Measurements from ENCODE around the gene NR6A1. TPM values are rescaled to one million over a fixed set of nuclear protein-coding genes. Genes with fewer than 3 reads are reported as not detected.

NR6A1 gene
- total RNA-seq, 2 experiments from 2014 or later: 0.82 to 1.1 TPM

GRCh38 chr9:124478354-124478753, 292.8 kb downstream of the NR6A1 start:
- no peak for DNase-seq
- Mint-ChIP-seq H3K9me3 (ENCODE audit: low read depth) (no peaks in the 10 kb centered on the region), H3K36me3 (ENCODE audit: low read depth) (no peaks in the 10 kb centered on the region), H3K27ac (no peak overlapping the region), H3K27me3 (peaks cover 18% of the 10 kb centered on the region), H3K4me1 (no peaks in the 10 kb centered on the region), H3K4me3 (no peak overlapping the region)
- ChIA-PET CTCF (no interaction called here), POLR2A (no interaction called here)
- intact Hi-C loops (cut with DNase I, micrococcal nuclease): no loop called here
- no peak for ATAC-seq

GRCh38 chr9:124477648-124478285, 293.3 kb downstream of the NR6A1 start:
- intact Hi-C loops (cut with DNase I, micrococcal nuclease): no loop called here
- DNase-seq (no peak), ATAC-seq (peak; percentile 21)
- Mint-ChIP-seq H3K9me3 (ENCODE audit: low read depth) (no peaks in the 10 kb centered on the region), H3K27me3 (peaks cover 16% of the 10 kb centered on the region), H3K4me3 (no peak overlapping the region), H3K4me1 (no peaks in the 10 kb centered on the region), H3K27ac (no peak overlapping the region), H3K36me3 (ENCODE audit: low read depth) (no peaks in the 10 kb centered on the region)
- POLR2A ChIA-PET: no interaction called here
- CTCF ChIA-PET: no interaction called here

DNA sequence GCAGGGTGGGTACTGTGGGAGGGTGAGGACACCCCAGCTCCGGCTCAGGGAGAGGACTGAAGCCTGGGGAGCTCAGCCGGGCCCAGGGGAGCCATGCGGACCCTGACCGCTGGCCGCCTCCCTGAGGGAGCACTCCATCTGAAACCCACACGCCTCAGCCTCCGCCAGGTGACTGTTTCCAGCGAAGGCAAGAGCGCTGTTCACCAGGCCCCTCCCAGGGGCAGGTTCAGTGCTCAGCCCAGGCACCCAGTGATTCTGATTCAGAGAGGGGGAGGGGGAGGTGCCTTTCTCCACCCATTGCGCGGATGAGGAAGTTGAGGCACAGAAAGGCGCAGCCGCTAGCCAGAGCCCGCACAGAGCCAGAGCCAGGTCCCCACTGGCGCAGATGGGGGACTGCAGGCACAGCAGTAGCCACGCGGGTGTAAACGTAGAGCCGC, 293.9 kb downstream of the NR6A1 start:
- H3K4me1 Mint-ChIP-seq: no peaks in the 10 kb centered on the region
- peak; percentile 43 for ATAC-seq
- CTCF ChIA-PET: no interaction called here

GRCh38 chr9:124475868-124476690, 295.0 kb downstream of the NR6A1 start:
- H3K4me1 Mint-ChIP-seq: no peaks in the 10 kb centered on the region
- POLR2A ChIA-PET: interaction anchor here (0.7 kb wide), 1 partner anchor 454 kb away, joined by 3 read pairs; no protein-coding TSS in a partner anchor
- H3K9me3 Mint-ChIP-seq (ENCODE audit: low read depth): no peaks in the 10 kb centered on the region
- no peak overlapping the region for H3K4me3 Mint-ChIP-seq
- no peak for ATAC-seq
- no peak for DNase-seq
- CTCF ChIA-PET: no interaction called here
- H3K27ac Mint-ChIP-seq: no peak overlapping the region
- peaks cover 16% of the 10 kb centered on the region for H3K27me3 Mint-ChIP-seq
- no peaks in the 10 kb centered on the region for H3K36me3 Mint-ChIP-seq (ENCODE audit: low read depth)
- intact Hi-C loops (cut with DNase I, micrococcal nuclease): no loop called here

More for the DNA sequence above, 293.9 kb downstream of the NR6A1 start:
- no peak overlapping the region for H3K4me3 Mint-ChIP-seq
- no peaks in the 10 kb centered on the region for H3K36me3 Mint-ChIP-seq (ENCODE audit: low read depth)
- H3K27me3 Mint-ChIP-seq: peaks cover 16% of the 10 kb centered on the region
- POLR2A ChIA-PET: no interaction called here
- intact Hi-C loops (cut with DNase I, micrococcal nuclease): no loop called here
- DNase-seq: peak; percentile 22
- no peaks in the 10 kb centered on the region for H3K9me3 Mint-ChIP-seq (ENCODE audit: low read depth)
- H3K27ac Mint-ChIP-seq: no peak overlapping the region

GRCh38 chr9:124475158-124475867, 295.8 kb downstream of the NR6A1 start:
- CTCF ChIA-PET: no interaction called here

DNA sequence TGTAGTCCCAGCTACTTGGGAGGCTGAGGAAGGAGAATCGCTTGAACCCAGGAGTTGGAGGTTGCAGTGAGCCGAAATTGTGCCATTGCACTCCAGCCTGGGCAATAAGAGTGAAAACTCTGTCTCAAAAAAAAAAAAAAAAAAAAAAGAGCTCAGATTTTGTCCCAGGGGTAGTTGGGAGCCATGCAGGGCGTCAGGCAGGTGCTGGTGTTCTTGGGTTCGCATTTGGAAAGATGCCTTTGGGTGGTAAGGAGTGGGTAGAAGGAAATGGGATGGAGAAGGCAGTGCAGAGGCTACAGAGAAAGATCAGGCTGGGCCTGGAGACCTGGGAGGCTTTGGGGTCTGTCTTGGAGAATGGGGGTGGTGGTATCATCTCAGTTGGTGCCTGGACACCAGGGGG, 297.0 kb downstream of the NR6A1 start:
- ChIA-PET POLR2A (no interaction called here), CTCF (no interaction called here)
- peaks cover 14% of the 10 kb centered on the region for H3K27me3 Mint-ChIP-seq
- no peak for DNase-seq
- intact Hi-C loops (cut with DNase I, micrococcal nuclease): no loop called here
- H3K27ac Mint-ChIP-seq: no peak overlapping the region
- H3K4me3 Mint-ChIP-seq: no peak overlapping the region
- H3K36me3 Mint-ChIP-seq (ENCODE audit: low read depth): no peaks in the 10 kb centered on the region
- H3K4me1 Mint-ChIP-seq: no peaks in the 10 kb centered on the region
- ATAC-seq: no peak
- H3K9me3 Mint-ChIP-seq (ENCODE audit: low read depth): no peaks in the 10 kb centered on the region

More at GRCh38 chr9:124475158-124475867, 295.8 kb downstream of the NR6A1 start:
- no peak for ATAC-seq
- Mint-ChIP-seq H3K27me3 (peaks cover 16% of the 10 kb centered on the region), H3K27ac (no peak overlapping the region), H3K4me1 (no peaks in the 10 kb centered on the region), H3K9me3 (ENCODE audit: low read depth) (no peaks in the 10 kb centered on the region), H3K4me3 (no peak overlapping the region), H3K36me3 (ENCODE audit: low read depth) (no peaks in the 10 kb centered on the region)
- DNase-seq: peak; percentile 26
- intact Hi-C loops (cut with DNase I, micrococcal nuclease): no loop called here
- POLR2A ChIA-PET: interaction anchor here (0.7 kb wide), 1 partner anchor 453 kb away, joined by 3 read pairs; no protein-coding TSS in a partner anchor

DNA sequence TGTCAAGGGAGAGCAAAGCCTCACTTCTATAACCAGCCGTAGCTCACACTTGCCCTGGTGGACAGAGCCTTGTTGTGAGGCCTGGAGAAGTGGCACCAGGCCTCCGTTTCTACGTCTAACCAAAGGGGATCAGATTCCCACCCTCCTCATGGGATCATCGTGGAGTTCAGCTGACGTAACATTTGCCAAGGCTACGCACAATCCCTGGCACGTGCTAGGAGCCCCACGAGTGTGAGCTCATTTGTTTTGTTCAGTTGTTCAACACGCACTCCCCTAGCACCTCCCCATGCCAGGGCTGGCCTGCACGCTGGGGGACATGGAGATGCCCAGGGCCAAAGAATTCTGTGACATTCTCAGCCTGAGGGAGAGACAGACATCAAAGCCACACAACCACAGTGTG, 297.8 kb downstream of the NR6A1 start:
- no peaks in the 10 kb centered on the region for H3K36me3 Mint-ChIP-seq (ENCODE audit: low read depth)
- H3K9me3 Mint-ChIP-seq (ENCODE audit: low read depth): no peaks in the 10 kb centered on the region
- no peak overlapping the region for H3K4me3 Mint-ChIP-seq
- ATAC-seq: no peak
- no peak overlapping the region for H3K27ac Mint-ChIP-seq
- ChIA-PET POLR2A (no interaction called here), CTCF (no interaction called here)
- intact Hi-C loops (cut with DNase I, micrococcal nuclease): no loop called here
- H3K4me1 Mint-ChIP-seq: no peaks in the 10 kb centered on the region
- peaks cover 8% of the 10 kb centered on the region for H3K27me3 Mint-ChIP-seq
- no peak for DNase-seq

- POLR2A ChIA-PET: no interaction called here
- DNase-seq: no peak
- no peaks in the 10 kb centered on the region for H3K4me1 Mint-ChIP-seq
These were observed 298.3 kb downstream of the NR6A1 start for GRCh38 chr9:124472770-124473169.

GRCh38 chr9:124471761-124472160, 299.4 kb downstream of the NR6A1 start:
- POLR2A ChIA-PET: no interaction called here
- CTCF ChIA-PET: no interaction called here
- intact Hi-C loops (cut with DNase I, micrococcal nuclease): no loop called here
- DNase-seq (no peak), ATAC-seq (no peak)
- no peaks in the 10 kb centered on the region for H3K9me3 Mint-ChIP-seq (ENCODE audit: low read depth)
- H3K36me3 Mint-ChIP-seq (ENCODE audit: low read depth): no peaks in the 10 kb centered on the region
- H3K27ac Mint-ChIP-seq: no peak overlapping the region
- H3K4me1 Mint-ChIP-seq: no peaks in the 10 kb centered on the region
- no peak overlapping the region for H3K4me3 Mint-ChIP-seq
- peaks cover 7% of the 10 kb centered on the region for H3K27me3 Mint-ChIP-seq

More at GRCh38 chr9:124472770-124473169, 298.3 kb downstream of the NR6A1 start:
- peaks cover 7% of the 10 kb centered on the region for H3K27me3 Mint-ChIP-seq
- H3K36me3 Mint-ChIP-seq (ENCODE audit: low read depth): no peaks in the 10 kb centered on the region
- no peaks in the 10 kb centered on the region for H3K9me3 Mint-ChIP-seq (ENCODE audit: low read depth)
- no peak overlapping the region for H3K27ac Mint-ChIP-seq
- intact Hi-C loops (cut with DNase I, micrococcal nuclease): no loop called here
- H3K4me3 Mint-ChIP-seq: no peak overlapping the region
- CTCF ChIA-PET: no interaction called here
- no peak for ATAC-seq

DNA sequence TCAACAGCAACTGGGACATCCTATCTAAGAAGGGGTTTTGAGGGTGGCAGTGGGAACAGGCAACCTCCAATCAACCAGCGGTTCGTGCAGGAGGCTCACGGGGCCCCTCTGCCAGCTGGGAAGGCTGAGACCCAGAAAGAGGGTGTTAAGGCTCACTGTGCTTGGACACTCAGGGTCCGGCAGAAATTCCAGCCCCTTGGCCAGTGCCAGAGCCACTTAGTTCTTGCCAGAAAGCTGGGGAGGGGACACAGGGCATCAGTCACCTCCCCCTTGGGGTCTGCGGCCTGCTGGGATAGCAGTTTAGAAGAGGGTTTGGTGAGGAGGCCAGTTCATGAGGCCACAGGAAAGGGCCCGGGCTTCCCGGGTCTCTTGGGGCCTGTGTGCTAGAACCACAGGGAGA, 300.4 kb downstream of the NR6A1 start:
- Mint-ChIP-seq H3K36me3 (ENCODE audit: low read depth) (no peaks in the 10 kb centered on the region), H3K9me3 (ENCODE audit: low read depth) (no peaks in the 10 kb centered on the region), H3K4me1 (no peaks in the 10 kb centered on the region), H3K4me3 (no peak overlapping the region), H3K27me3 (peaks cover 4% of the 10 kb centered on the region), H3K27ac (no peak overlapping the region)
- CTCF ChIA-PET: interaction anchor here (0.7 kb wide), 1 partner anchor 66 kb away, joined by 3 read pairs; no protein-coding TSS in a partner anchor
- ATAC-seq: no peak
- POLR2A ChIA-PET: no interaction called here
- DNase-seq: no peak
- intact Hi-C loops (cut with DNase I, micrococcal nuclease): no loop called here

GRCh38 chr9:124470306-124470705, 300.8 kb downstream of the NR6A1 start:
- H3K36me3 Mint-ChIP-seq (ENCODE audit: low read depth): no peaks in the 10 kb centered on the region
- no peaks in the 10 kb centered on the region for H3K9me3 Mint-ChIP-seq (ENCODE audit: low read depth)
- H3K4me3 Mint-ChIP-seq: no peak overlapping the region
- ChIA-PET CTCF (no interaction called here), POLR2A (no interaction called here)
- no peak overlapping the region for H3K27ac Mint-ChIP-seq
- no peak for ATAC-seq
- intact Hi-C loops (cut with DNase I, micrococcal nuclease): no loop called here
- no peak for DNase-seq
- peaks cover 5% of the 10 kb centered on the region for H3K27me3 Mint-ChIP-seq
- H3K4me1 Mint-ChIP-seq: no peaks in the 10 kb centered on the region

Measured in activated CD4-positive, alpha-beta T cell treated with anti-CD3 and anti-CD28 coated beads for 36 hours (primary cell).